Measurements from ENCODE around the gene UGDH. TPM values are rescaled to one million over a fixed set of nuclear protein-coding genes. Genes with fewer than 3 reads are reported as not detected.

Gene UGDH
- total RNA-seq, 2 experiments from 2014 or later, result 30.2 to 31.3 TPM

DNA sequence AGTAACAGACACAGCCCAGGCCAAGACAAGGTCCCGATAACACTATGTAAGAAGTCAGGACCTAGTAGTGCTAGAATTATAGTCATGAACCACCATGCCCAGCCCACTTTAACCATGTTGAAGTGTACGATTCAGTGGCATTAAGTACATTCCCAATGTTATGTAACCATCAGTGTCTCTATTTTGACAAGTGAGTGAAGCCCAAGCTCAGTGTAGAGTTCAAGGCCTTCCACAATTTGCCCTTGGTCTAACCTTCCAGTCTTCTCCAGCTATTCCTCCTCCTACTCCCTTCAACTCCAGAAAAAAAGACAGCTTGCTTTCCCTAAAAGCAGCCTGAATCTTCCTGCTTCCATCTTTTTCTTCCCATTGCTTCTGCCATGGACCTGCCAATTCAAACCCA lies 36.9 kb downstream of the UGDH start:
- no peak overlapping the region for H3K4me3 Mint-ChIP-seq
- no peaks in the 10 kb centered on the region for H3K4me1 Mint-ChIP-seq
- no peak for DNase-seq
- intact Hi-C loops (cut with DNase I, micrococcal nuclease), result no loop called here
- no peaks in the 10 kb centered on the region for H3K36me3 Mint-ChIP-seq (ENCODE audit: low read depth)
- POLR2A ChIA-PET, result no interaction called here
- no peaks in the 10 kb centered on the region for H3K27me3 Mint-ChIP-seq
- no peak overlapping the region for H3K27ac Mint-ChIP-seq
- no peak for ATAC-seq
- no peaks in the 10 kb centered on the region for H3K9me3 Mint-ChIP-seq (ENCODE audit: low read depth)
- CTCF ChIA-PET, result no interaction called here

DNA sequence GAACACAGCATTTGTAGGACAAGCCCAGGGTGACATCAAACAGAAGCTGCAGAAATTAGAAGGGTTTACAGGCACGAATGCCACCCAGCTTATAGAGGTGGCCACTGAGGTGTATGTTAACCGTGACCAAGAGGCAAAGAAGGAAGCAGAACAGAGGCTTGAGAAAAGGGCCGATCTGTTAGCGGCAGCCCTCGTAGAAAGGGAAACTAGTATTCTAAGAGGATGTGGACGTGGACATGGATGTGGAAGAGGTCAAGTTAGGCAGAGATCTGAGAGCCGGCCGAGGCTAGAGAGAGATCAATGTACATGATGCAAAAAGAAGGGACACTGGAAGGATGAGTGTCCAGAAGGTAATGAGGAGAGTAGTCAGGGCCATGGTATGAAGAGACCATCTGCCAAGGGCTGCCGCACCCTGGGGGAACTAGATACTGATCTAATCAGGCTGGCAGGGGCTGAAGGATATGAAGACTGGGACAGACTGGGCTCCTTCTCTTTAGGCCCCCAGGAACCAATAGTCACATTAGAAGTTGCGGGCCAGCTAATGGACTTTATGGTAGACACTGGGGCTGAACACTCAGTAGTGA lies 40.9 kb downstream of the UGDH start:
- DNase-seq, result no peak
- H3K9me3 Mint-ChIP-seq (ENCODE audit: low read depth), result no peaks in the 10 kb centered on the region
- H3K27ac Mint-ChIP-seq, result no peak overlapping the region
- H3K4me3 Mint-ChIP-seq, result no peak overlapping the region
- POLR2A ChIA-PET, result no interaction called here
- H3K4me1 Mint-ChIP-seq, result no peaks in the 10 kb centered on the region
- H3K36me3 Mint-ChIP-seq (ENCODE audit: low read depth), result no peaks in the 10 kb centered on the region
- ATAC-seq, result no peak
- CTCF ChIA-PET, result no interaction called here
- intact Hi-C loops (cut with DNase I, micrococcal nuclease), result no loop called here
- no peaks in the 10 kb centered on the region for H3K27me3 Mint-ChIP-seq

DNA sequence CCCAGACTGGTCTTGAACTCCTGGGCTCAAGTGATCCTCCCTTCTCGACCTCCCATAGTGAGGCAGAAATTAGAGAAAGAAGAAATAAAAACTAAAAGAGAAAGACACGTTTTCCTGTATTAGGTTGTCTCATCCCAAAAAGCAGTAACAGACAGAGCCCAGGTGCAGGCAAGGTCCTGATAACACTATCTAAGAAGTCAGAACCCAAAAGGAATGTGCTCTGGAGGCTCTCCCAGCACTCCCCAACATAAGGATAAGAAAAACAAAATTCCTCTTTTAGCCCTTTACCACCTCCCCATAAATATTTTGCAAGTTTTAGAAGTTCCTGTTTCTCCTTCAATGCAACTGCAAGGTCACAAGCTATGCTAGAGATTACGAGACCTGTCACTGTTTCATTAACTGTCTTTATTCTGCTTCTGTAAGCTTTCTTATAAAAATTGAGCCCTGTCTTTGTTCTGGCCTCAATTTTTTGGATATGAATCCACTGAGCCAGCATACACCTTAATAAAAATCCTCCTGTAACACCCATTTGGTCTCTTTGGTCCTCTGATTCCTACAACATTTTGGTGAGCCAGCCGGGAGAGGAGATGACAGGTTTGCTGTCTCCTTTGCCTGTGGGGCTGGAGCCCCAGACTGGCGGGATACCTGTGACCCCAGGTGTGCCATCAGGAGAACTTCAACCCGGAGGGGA lies 42.5 kb downstream of the UGDH start:
- H3K27me3 Mint-ChIP-seq, result no peaks in the 10 kb centered on the region
- no peaks in the 10 kb centered on the region for H3K9me3 Mint-ChIP-seq (ENCODE audit: low read depth)
- ATAC-seq, result no peak
- H3K4me3 Mint-ChIP-seq, result no peak overlapping the region
- POLR2A ChIA-PET, result no interaction called here
- no peak overlapping the region for H3K27ac Mint-ChIP-seq
- no peaks in the 10 kb centered on the region for H3K36me3 Mint-ChIP-seq (ENCODE audit: low read depth)
- DNase-seq, result no peak
- intact Hi-C loops (cut with DNase I, micrococcal nuclease), result no loop called here
- H3K4me1 Mint-ChIP-seq, result no peaks in the 10 kb centered on the region
- CTCF ChIA-PET, result interaction anchor here (0.7 kb wide), 1 partner anchor 411 kb away, joined by 3 read pairs; no protein-coding TSS in a partner anchor

DNA sequence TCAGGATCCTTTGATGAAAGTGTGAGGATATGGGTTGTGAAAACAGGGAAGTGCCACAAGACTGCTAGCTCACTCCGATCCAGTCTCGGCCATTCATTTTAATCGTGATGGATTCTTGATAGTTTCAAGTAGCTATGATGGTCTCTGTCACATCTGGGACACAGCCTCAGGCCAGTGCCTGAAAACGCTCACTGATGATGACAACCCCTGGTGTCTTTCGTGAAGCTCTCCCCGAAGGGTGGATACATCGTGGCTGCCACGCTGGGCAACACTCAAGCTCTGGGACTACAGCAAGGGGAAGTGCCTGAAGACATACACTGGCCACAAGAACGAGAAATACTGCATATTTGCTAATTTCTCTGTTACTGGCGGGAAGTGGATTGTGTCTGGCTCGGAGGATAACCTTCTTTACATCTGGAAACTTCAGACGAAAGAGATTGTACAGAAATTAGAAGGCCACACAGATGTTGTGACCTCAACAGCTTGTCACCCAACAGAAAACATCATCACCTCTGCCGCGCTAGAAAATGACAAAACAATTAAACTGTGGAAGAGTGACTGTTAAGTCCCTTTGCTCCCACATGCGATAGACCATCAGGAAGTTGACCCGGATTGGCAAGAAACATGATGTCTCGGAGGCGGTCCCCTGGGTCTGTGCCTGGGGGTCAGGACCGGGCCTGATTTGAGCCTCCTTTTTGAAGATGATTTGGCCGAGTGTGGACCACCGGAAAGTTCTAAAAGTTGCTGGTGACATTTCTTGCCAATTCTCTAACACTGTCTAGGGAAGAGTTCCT lies 46.1 kb downstream of the UGDH start:
- ChIA-PET POLR2A (no interaction called here), CTCF (interaction anchor here (0.6 to 0.7 kb wide), 2 partner anchors 10 to 37 kb away, joined by 3 read pairs; no protein-coding TSS in a partner anchor)
- peaks cover 7% of the 10 kb centered on the region for H3K36me3 Mint-ChIP-seq (ENCODE audit: low read depth)
- no peak for DNase-seq
- no peak overlapping the region for H3K4me3 Mint-ChIP-seq
- ATAC-seq, result no peak
- intact Hi-C loops (cut with DNase I, micrococcal nuclease), result no loop called here
- H3K9me3 Mint-ChIP-seq (ENCODE audit: low read depth), result no peaks in the 10 kb centered on the region
- H3K27ac Mint-ChIP-seq, result no peak overlapping the region
- no peaks in the 10 kb centered on the region for H3K27me3 Mint-ChIP-seq
- H3K4me1 Mint-ChIP-seq, result no peaks in the 10 kb centered on the region

DNA sequence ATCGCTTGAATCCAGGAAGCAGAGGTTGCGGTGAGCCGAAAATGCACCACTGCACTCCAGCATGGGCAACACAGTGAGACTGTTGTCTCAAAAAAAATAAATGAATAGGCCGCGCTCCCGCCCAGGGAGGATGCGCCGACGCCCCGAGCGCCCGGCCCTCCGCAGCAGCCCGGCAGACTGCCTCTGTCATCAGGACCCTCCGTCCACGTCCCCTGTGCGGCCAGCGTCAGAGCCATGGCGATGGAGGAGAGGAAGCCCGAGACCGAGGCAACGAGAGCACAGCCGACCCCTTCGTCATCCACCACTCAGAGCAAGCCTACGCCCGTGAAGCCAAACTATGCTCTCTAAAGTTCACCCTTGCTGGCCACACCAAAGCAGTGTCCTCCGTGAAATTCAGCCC lies 47.0 kb downstream of the UGDH start:
- H3K27ac Mint-ChIP-seq, result no peak overlapping the region
- ATAC-seq, result no peak
- intact Hi-C loops (cut with DNase I, micrococcal nuclease), result no loop called here
- H3K27me3 Mint-ChIP-seq, result no peaks in the 10 kb centered on the region
- peaks cover 7% of the 10 kb centered on the region for H3K36me3 Mint-ChIP-seq (ENCODE audit: low read depth)
- DNase-seq, result no peak
- ChIA-PET CTCF (no interaction called here), POLR2A (no interaction called here)
- H3K4me1 Mint-ChIP-seq, result no peaks in the 10 kb centered on the region
- no peak overlapping the region for H3K4me3 Mint-ChIP-seq
- H3K9me3 Mint-ChIP-seq (ENCODE audit: low read depth), result no peaks in the 10 kb centered on the region

DNA sequence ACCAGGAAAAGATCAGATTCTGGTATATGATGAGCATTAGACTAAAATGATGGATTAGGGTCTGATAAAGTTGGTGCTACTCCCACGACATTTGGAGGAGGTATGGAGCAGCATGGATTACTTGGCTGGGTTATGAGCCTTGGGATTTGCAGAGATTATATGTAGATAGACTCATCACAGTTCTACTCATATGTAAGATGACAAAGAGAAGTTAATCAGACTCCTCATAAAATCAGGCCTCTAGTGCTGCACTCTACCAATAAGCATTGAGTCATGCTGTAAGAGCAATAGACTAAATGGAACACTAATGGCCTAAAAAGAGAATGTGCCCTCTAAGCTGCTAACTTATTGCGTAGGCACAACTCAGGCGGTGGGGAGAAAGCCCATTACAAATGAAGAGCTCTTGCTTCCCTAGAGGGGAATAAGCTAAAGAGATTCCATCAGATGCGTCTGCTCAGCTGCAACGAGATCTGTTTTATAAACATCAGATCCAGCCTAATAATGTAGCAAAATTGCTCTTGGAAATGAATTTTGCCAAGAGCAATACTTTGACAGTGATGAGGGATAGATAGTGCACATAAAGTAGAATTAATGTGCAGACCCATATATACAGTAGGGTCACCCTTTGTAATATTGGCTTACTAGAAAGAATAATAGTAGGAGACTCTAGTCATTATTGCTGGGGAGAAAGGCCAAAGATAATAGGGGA lies 50.9 kb downstream of the UGDH start:
- H3K9me3 Mint-ChIP-seq (ENCODE audit: low read depth), result no peaks in the 10 kb centered on the region
- H3K36me3 Mint-ChIP-seq (ENCODE audit: low read depth), result peaks cover 14% of the 10 kb centered on the region
- ChIA-PET POLR2A (no interaction called here), CTCF (interaction anchor here (0.6 kb wide), 2 partner anchors 233 to 978 kb away, joined by 3 read pairs; no protein-coding TSS in a partner anchor)
- H3K4me1 Mint-ChIP-seq, result no peaks in the 10 kb centered on the region
- intact Hi-C loops (cut with DNase I, micrococcal nuclease), result no loop called here
- H3K4me3 Mint-ChIP-seq, result no peak overlapping the region
- no peak for ATAC-seq
- H3K27me3 Mint-ChIP-seq, result no peaks in the 10 kb centered on the region
- no peak for DNase-seq
- H3K27ac Mint-ChIP-seq, result no peak overlapping the region

DNA sequence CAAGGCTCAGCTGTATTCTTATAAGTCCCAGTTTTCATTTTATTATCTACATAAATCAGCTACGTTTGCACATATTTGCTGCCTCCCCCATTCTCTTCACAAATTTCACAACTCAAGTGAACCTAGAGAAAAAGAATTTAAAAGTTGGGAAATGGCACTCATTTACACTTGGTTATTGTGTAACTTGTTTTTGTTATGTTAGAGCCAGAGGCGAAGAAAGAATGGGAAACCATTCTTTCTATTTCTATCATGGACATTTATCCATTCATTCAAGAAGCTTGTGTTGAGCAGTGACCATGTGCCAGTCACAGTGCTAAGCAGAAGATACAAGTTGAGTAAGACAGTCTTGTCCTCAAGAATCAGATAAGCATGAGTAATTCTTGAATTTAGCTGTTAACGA lies 54.8 kb downstream of the UGDH start:
- intact Hi-C loops (cut with DNase I, micrococcal nuclease), result no loop called here
- H3K27me3 Mint-ChIP-seq, result no peaks in the 10 kb centered on the region
- no peak overlapping the region for H3K4me3 Mint-ChIP-seq
- peaks cover 14% of the 10 kb centered on the region for H3K4me1 Mint-ChIP-seq
- DNase-seq, result no peak
- CTCF ChIA-PET, result interaction anchor here (1.2 kb wide), 2 partner anchors 11 to 503 kb away, joined by 3 read pairs; no protein-coding TSS in a partner anchor
- H3K9me3 Mint-ChIP-seq (ENCODE audit: low read depth), result no peaks in the 10 kb centered on the region
- H3K36me3 Mint-ChIP-seq (ENCODE audit: low read depth), result peaks cover 38% of the 10 kb centered on the region
- ATAC-seq, result no peak
- POLR2A ChIA-PET, result no interaction called here
- no peak overlapping the region for H3K27ac Mint-ChIP-seq

DNA sequence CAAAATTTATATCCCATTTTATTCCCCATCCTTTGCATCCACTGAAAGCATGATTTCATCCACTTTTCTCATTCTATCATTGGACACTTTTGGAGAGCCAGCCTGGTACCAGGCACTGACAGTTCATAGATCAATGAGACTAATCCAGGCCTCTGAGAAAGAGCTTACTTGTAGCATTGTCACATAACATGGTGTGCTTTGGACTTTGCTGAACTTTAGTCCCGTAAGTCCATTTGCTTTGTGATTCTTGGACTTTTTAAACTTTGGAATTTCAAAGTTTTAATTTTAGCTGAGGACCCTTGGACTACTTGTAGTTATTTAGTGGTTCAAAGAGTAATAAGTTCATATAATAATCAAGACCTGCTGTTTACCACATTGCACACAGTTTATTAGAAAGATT lies 56.8 kb downstream of the UGDH start:
- ChIA-PET POLR2A (interaction anchor here (0.6 kb wide), 1 partner anchor 170 kb away, joined by 6 read pairs; no protein-coding TSS in a partner anchor), CTCF (interaction anchor here (0.8 to 3.2 kb wide), 3 partner anchors 15 to 305 kb away, joined by 3 to 17 read pairs (median 3); no protein-coding TSS in a partner anchor)
- H3K4me1 Mint-ChIP-seq, result peaks cover 14% of the 10 kb centered on the region
- intact Hi-C loops (cut with DNase I, micrococcal nuclease), result no loop called here
- no peak for ATAC-seq
- peaks cover 37% of the 10 kb centered on the region for H3K36me3 Mint-ChIP-seq (ENCODE audit: low read depth)
- H3K27me3 Mint-ChIP-seq, result no peaks in the 10 kb centered on the region
- no peak for DNase-seq
- no peaks in the 10 kb centered on the region for H3K9me3 Mint-ChIP-seq (ENCODE audit: low read depth)
- no peak overlapping the region for H3K27ac Mint-ChIP-seq
- no peak overlapping the region for H3K4me3 Mint-ChIP-seq

DNA sequence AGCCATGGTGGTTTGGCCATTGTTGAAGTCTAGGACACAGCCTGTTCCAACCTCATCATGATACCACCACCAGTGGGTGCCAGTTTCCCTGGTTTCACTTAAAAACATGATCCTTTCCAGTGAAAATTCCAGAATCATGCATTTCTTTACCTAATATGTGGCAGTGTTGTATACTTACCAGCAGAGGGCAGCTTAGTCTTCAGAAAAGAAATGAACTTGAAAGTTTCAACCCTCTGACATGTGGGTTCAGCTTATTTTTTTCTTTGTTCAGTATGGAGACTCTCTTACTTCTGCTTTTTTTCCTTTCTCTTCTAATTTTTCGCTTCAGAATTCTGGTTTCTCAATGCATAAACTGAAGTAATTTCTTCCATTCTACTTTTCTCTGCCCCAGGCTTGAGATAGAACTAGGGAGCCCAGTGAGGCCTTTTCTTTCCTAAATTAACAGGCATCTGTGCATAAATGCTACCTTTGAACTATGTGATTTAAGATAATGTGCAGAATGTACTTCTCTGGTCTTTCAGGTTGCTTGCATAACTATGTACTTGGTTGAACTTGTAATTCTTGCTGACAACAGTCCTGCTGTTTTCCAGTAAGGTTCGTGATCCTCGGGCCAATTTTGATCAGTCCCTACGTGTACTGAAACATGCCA lies 57.7 kb downstream of the UGDH start:
- Mint-ChIP-seq H3K9me3 (ENCODE audit: low read depth) (no peaks in the 10 kb centered on the region), H3K4me1 (peaks cover 20% of the 10 kb centered on the region), H3K27ac (peak overlapping the region; percentile 66), H3K4me3 (no peak overlapping the region), H3K36me3 (ENCODE audit: low read depth) (peaks cover 44% of the 10 kb centered on the region), H3K27me3 (no peaks in the 10 kb centered on the region)
- intact Hi-C loops (cut with DNase I, micrococcal nuclease), result loop anchor here (1.0 to 2.0 kb wide), 4 partner anchors 58 to 508 kb away; partner anchors contain the start of genes PDS5A (in 2 of the 2) and UGDH (in 1 of the 2)
- CTCF ChIA-PET, result interaction anchor here (0.6 to 3.2 kb wide), 29 partner anchors 10 to 1374 kb away, joined by 3 to 29 read pairs (median 3); partner anchors contain the start of genes LIAS, RPL9, SMIM14 and UGDH
- POLR2A ChIA-PET, result interaction anchor here (0.6 to 1.2 kb wide), 6 partner anchors 11 to 501 kb away, joined by 3 to 6 read pairs (median 3); partner anchors contain the start of genes LIAS and RPL9
- DNase-seq (peak; percentile 18), ATAC-seq (peak; percentile 76)

DNA sequence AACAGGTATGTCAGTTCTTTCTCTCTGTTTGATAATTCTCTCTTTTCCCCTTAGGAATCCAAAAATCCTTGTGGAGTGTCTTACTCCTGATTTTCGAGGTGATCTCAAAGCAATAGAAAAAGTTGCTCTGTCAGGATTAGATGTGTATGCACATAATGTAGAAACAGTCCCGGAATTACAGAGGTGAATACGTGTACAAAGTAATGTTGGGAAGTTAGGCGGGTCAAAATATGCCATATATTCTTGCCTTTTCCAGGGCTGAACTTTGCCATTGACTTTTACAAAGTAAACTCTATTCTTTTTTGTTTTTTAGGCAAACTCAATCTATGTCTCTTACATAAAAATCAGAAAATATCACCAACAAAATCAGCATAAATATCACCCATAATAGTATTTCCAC lies 59.8 kb downstream of the UGDH start:
- Mint-ChIP-seq H3K4me3 (no peak overlapping the region), H3K27me3 (no peaks in the 10 kb centered on the region), H3K4me1 (peaks cover 20% of the 10 kb centered on the region), H3K9me3 (ENCODE audit: low read depth) (no peaks in the 10 kb centered on the region), H3K27ac (no peak overlapping the region), H3K36me3 (ENCODE audit: low read depth) (peaks cover 54% of the 10 kb centered on the region)
- no peak for ATAC-seq
- intact Hi-C loops (cut with DNase I, micrococcal nuclease), result no loop called here
- CTCF ChIA-PET, result no interaction called here
- no peak for DNase-seq
- POLR2A ChIA-PET, result no interaction called here

DNA sequence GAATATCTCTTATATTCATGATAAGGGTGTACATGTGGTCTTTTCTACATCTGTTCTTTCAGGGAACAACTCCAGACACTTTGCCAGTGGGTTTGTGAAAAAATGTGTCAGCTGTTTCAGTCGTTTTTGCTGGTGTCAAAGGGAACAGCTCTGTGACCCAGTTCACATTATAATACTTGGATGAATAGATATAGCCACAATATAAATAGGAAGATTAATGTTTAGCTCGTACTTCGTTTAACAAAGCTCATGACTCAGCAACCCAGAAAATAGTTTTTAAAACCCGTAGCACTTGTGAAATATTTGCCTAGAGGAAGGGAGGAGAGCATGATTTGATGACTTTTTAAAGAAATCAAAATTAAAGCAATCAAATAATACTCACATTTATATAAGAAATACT lies 60.5 kb downstream of the UGDH start:
- DNase-seq, result no peak
- Mint-ChIP-seq H3K27me3 (no peaks in the 10 kb centered on the region), H3K9me3 (ENCODE audit: low read depth) (no peaks in the 10 kb centered on the region), H3K4me3 (no peak overlapping the region), H3K27ac (no peak overlapping the region), H3K36me3 (ENCODE audit: low read depth) (peaks cover 51% of the 10 kb centered on the region), H3K4me1 (peaks cover 20% of the 10 kb centered on the region)
- ChIA-PET CTCF (no interaction called here), POLR2A (interaction anchor here (0.6 to 0.9 kb wide), 3 partner anchors 11 to 1090 kb away, joined by 3 read pairs; no protein-coding TSS in a partner anchor)
- ATAC-seq, result no peak
- intact Hi-C loops (cut with DNase I, micrococcal nuclease), result no loop called here
